ENCODE measurements around the gene SLC2A1. TPM values are rescaled to one million over a fixed set of nuclear protein-coding genes. Genes with fewer than 3 reads are reported as not detected.
A peak's percentile ranks its signal among the peaks of the same experiment; 100 is the strongest.

The SLC2A1 gene
- total and polyA plus RNA-seq, 9 of the 15 experiments (the other 6 are each of a cell fraction or from before 2014, with no cell fraction given), result 12.6 to 153 (median 48.0) TPM

GRCh38 chr1:42958488-42959319, at the start of gene SLC2A1 (continued):
- TF ChIP-seq GABPB2 (CRISPR knock-in tag; conservative IDR thresholded peaks at IDR 0.05), result no peak
- no peak for TF ChIP-seq POU5F1 (IDR thresholded peaks at IDR 0.05; ENCODE audit: borderline replicate concordance, low read depth, low read length, partially characterized antibody)
- no peak for TF ChIP-seq FOS (IDR thresholded peaks at IDR 0.05; ENCODE audit: extremely low read depth, insufficient read length)
- no peak for TF ChIP-seq ZNF134 (CRISPR knock-in tag; conservative IDR thresholded peaks at IDR 0.05)
- TF ChIP-seq HBP1 (CRISPR knock-in tag; IDR thresholded peaks at IDR 0.05), result no peak
- TF ChIP-seq L3MBTL2 (IDR thresholded peaks at IDR 0.05), result peak; percentile 57
- TF ChIP-seq SPI1 (IDR thresholded peaks at IDR 0.05; ENCODE audit: borderline replicate concordance, low read depth, low read length), result no peak
- TF ChIP-seq TCF7L2 (IDR thresholded peaks at IDR 0.05; ENCODE audit: low read depth, low read length), result no peak
- peak; percentile 38 for TF ChIP-seq PRDM10 (IDR thresholded peaks at IDR 0.05; ENCODE audit: partially characterized antibody)
- no peak for TF ChIP-seq POLR3G (IDR thresholded peaks at IDR 0.05; ENCODE audit: extremely low read depth, insufficient read length, insufficient replicate concordance)
- peak; percentile 68 for TF ChIP-seq ZFX (CRISPR knock-in tag; IDR thresholded peaks at IDR 0.05)
- TF ChIP-seq ZNF764 (CRISPR knock-in tag; IDR thresholded peaks at IDR 0.05; ENCODE audit: low read depth), result no peak
- TF ChIP-seq ZFP91 (CRISPR knock-in tag; IDR thresholded peaks at IDR 0.05), result no peak
- TF ChIP-seq SFPQ (IDR thresholded peaks at IDR 0.05; ENCODE audit: low read depth, low read length), result no peak
- no peak for TF ChIP-seq CBX2 (IDR thresholded peaks at IDR 0.05; ENCODE audit: insufficient read depth, low read length, poor library complexity, severe bottlenecking)
- 0 out of 2 replicates have a peak, but pooled peaks have one; percentile 34 for TF ChIP-seq ETV5 (CRISPR knock-in tag; IDR thresholded peaks at IDR 0.05; ENCODE audit: low read depth)
- TF ChIP-seq TAF15 (IDR thresholded peaks at IDR 0.05; ENCODE audit: low read depth, low read length), result no peak
- TF ChIP-seq HSF4 (CRISPR knock-in tag; IDR thresholded peaks at IDR 0.05; ENCODE audit: borderline replicate concordance), result no peak
